SH-SY5Y (cell line): ENCODE data around the gene CLUH.

Experiments
- GATA2 ChIP-seq: IDR thresholded peaks from 2 replicates; pipeline ENCODE4 v1.6.1; 2011; ENCODE audit warnings: mild to moderate bottlenecking, low read depth, low read length
- GATA3 ChIP-seq: IDR thresholded peaks from 2 replicates; pipeline ENCODE4 v1.6.1; 2011; ENCODE audit warnings: low read depth, mild to moderate bottlenecking, low read length, moderate library complexity

GRCh38 chr17:2723505-2723996, 12.0 kb upstream of the CLUH start:
- TF ChIP-seq GATA2 (no peak), GATA3 (no peak)
